A172 (cell line): ENCODE measurements around the gene SEPTIN10. TPM values are rescaled to one million over a fixed set of nuclear protein-coding genes. Genes with fewer than 3 reads are reported as not detected.

Source experiments
- DNase-seq: peaks from one replicate; pipeline ENCODE4 v3.0.0-alpha.2; 2015; ENCODE audit warnings: low spot score
- total RNA-seq: library from RNA; depleted of rRNA; stranded (reverse); fragments of >200 nt; shearing (Covaris generic); gene quantifications from 2 replicates; pipeline ENCODE4 v1.2.3, GENCODE V29; 2014; rRNA removed

The SEPTIN10 gene
- total RNA-seq, 1 experiment from 2014 or later, result 149 TPM

DNA sequence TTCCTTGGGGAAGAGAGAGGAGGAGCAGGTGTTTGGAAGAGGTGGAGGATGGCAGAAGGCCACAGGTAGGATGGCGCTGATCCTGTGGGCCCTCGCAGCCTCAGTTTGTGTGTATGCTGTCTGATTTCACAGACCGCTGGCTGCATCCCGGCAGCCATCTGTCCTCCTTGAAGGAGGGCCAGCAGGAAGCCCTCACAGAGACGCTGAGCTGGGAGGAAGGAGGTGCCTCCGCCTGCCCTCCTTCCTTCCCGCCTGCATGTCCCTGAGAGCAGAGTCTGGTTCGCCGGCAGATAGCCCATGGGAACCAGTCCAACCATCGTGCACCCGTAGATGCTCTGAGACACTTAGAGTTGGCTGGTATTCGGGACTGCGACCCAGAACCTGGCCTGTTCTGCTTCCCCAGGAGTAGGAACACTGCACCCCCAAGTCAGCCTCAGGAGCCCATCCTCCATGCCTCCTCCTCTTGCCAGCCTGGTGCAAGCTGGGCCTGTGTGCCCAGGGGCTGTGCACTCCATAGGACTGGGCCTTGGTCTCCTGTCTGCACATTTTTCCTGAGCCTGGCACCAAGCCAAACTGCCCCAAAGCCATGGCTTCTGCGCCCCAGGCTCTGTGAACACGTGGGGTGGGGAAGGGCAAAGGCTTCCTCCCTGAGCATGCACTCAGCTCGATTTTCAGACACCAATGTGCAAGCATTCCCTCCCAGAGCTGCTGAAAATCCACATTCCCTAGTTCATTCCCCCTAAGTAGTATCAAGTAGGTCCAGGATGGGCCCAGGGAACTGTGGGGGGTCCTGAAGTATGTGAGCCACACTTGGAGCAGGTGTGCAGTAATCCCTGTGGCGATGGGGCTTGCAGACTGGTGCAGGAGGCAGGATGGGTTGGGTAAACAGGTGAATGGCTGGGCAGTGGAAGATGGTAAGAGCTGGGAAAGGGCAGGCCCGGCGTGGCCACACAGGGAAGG is 115.6 kb downstream of the SEPTIN10 start:
- DNase-seq, result peak; percentile 22

DNA sequence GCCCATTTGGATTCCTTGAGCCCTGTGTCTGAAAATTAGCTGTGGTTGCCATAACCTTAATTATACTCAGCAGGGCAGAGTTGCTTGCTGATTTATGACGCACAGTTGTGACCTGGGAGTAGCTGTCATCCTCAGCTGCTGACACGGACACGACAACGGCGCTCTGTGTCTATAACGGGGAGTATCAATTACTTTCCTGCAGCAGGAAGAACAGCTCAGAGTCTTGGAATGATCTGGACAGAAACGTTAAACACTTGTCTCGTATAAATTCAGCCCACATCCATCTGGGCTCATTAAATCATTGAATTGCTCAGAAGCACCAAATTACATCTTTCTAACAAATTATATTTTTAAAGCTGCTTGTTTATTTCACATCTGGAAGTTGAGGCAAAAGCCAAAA is 116.3 kb downstream of the SEPTIN10 start:
- peak; percentile 68 for DNase-seq

- no peak for DNase-seq
These were observed 119.4 kb downstream of the SEPTIN10 start for GRCh38 chr2:109494351-109494750.

- DNase-seq, result no peak
These were observed 120.4 kb downstream of the SEPTIN10 start for GRCh38 chr2:109493176-109493935.

Other genes with a start within 250 kb of the SEPTIN10 start
- 15.1 and 17.5 TPM in 2 replicates for gene SOWAHC, start 398 bp upstream of the SEPTIN10 start, total RNA-seq
- gene RGPD5, start 180.3 kb upstream of the SEPTIN10 start, total RNA-seq, result 8.0 and 10.3 TPM in 2 replicates